DMS114 treated with DMSO at 0.1 percent for 48 hours (cell line): Measurements from ENCODE around the gene PPP1R9A.

Experiments
- DNase-seq: peaks from one replicate; lab custom pipeline; 2025; ENCODE audit not compliant: unreplicated experiment; lab: John Stamatoyannopoulos, UW

The PPP1R9A gene

DNA sequence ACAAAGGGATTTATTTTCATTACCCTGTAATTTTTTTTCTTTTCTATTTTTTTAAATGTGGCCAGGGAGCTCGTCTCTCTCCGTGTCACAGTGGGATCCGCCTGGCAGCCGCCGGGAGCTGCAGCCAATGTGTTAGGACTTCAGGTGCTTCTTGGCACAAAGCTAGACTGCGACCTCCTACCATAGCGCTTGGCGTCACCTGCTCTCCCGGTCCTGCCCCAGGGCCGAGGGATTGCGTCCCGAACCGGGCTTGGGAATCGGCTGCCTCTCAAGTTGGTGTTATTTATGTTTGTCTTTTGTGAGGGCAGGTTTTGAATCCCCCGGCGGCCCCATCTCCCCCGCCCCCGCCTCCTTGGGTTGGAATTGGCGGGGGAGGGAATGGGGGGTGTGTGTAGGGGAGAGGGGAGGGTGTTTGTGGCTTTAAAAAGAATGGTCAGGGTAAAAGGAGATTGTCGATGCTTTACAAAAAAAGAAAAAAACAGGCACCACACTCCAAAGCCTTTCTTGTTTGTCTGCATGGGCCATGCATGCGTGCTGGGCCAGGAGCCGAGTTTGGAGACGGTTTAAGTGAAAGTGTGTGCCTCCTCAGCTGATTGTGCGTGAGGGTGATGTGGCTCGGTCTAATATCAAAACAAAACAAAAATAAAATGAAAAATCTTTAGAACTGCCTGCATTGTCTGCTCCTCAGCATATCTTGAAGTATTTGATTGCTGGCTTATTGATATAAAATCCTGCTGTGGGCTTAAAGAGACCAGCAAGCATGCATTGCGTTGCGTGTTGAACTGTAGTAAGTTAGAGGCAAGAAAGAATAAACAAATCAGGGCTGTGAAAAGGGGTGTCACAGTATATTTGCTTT lies 1.2 kb downstream of the PPP1R9A start:
- DNase-seq = peak; percentile 38

DNA sequence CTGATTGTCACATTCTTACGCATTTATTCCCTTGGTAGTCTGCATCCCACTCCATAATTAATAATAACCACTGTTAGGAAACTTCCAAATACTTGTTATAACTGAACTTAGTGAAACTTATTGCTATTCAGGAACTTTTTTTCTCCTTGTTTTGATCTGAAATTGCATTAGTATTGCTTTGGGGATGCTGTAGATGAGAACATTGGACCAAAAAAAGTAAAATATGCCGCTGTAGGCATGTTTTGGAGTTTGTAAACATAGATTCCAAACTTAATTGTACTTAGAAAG lies 1.7 kb downstream of the PPP1R9A start:
- DNase-seq = no peak

DNA sequence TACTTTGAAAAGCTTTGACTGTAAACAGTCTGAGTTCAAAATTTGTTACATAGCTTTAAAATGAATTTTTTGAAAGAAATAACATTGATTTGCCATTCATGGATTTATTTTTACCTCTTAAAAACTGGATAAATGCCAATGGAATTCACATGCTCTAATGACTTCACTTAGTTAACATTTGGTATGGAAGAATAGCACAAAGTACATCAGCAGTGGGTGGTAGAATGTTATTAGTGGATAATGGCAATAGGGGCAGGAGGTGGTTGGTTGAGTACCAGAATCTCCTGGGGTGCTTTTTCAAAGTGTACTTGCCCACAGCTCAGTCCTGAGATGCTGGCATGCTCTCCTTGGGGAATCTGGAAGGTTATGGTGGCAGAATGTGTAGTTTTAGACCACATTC lies 4.7 kb downstream of the PPP1R9A start:
- no peak for DNase-seq

- DNase-seq = no peak
Measured at GRCh38 chr7:94913391-94913790, 6.0 kb downstream of the PPP1R9A start.

- no peak for DNase-seq
Measured at GRCh38 chr7:94921911-94922310, 14.5 kb downstream of the PPP1R9A start.

- DNase-seq = no peak
Measured at GRCh38 chr7:94922457-94922856, 15.1 kb downstream of the PPP1R9A start.

DNA sequence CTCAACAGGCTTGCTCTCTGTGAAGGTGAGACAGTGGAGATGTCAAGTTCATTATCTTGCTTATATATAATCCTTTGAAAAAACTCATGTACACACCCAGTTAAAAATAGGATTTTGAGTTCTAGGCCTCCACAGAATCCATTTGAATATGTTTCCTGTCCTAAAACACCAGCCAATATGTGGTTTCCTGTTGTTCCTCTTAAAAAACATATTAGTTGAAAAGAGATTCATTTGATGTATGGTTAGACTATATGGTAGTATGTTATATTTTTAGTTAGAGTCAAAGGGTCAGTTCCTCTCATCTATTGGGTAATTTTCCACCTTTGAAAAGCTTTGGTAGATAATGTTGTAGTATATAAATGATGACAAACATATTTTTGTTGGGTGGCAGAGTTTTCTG lies 16.0 kb downstream of the PPP1R9A start:
- DNase-seq = no peak

- DNase-seq = no peak
Measured at GRCh38 chr7:94928168-94928707, 20.8 kb downstream of the PPP1R9A start.

DNA sequence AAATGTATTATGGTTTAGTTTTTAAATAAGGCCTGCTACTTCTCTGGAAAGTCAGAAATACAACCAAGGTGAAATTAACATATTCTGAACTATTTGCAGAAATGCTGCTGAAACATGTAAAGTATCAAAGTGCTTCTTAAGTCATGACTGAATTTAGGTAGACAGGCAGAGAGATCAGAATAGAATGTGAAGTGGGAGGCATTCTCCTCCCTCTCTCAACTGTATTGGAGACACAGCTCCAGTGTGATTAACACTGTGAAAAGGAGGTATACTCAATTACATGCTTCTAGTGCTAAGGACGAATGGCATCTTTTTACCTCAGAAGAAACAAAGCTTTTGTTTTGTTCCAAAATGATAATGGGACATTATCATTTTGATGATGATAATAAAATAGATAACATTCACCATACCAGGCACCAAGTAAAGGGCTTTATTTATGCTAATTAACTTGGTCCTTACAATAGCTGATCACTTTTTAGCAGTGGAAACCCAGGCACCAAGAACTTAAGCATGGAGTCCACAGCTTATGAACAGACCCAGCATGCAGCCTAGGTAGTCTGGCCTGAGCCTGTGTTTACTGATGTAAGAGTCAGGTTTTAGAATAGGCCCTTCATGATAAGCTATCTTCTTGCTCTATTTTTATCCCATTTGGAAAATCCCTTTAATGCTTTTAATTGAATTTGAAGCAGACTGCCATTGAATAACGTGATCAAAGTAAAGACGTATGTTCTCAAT lies 26.0 kb downstream of the PPP1R9A start:
- DNase-seq = no peak

DNA sequence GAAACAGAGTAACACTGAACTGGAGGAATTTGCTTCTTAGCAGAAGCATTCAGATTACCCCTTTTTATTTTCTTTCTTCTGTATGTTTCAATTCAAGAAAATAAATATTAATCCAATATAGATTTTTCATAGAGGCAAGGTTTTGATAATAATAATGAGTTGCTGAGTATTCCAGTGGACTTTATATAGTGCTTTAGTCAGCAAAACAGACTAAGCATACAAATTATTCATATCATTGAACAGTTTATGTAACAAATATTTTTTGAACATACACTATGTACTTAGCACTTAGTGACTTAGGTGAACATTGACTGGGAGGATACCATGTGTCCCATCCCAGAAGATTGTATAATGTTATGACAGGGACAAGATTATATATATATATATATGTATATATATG lies 32.0 kb downstream of the PPP1R9A start:
- no peak for DNase-seq

DNA sequence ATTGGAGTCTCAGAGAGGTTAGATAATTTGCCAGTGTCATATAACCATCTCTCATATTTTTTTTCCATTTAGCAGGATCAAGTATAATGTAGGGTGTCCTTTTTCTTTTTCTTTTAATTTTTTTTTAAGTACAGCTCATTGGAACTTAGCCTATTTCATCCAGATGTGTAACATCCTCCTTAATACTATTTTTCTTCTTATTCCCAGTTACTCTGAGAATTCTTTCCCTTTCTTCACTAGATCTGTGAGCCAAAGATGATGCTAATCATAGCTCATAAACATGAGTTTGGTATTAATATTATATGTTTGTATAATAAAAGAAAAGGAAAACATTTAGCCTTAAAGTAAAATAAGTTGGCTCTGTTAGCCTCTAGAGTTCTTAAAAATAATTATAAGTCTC lies 32.8 kb downstream of the PPP1R9A start:
- no peak for DNase-seq

GRCh38 chr7:94941844-94942632 lies 34.6 kb downstream of the PPP1R9A start:
- DNase-seq = no peak

DNA sequence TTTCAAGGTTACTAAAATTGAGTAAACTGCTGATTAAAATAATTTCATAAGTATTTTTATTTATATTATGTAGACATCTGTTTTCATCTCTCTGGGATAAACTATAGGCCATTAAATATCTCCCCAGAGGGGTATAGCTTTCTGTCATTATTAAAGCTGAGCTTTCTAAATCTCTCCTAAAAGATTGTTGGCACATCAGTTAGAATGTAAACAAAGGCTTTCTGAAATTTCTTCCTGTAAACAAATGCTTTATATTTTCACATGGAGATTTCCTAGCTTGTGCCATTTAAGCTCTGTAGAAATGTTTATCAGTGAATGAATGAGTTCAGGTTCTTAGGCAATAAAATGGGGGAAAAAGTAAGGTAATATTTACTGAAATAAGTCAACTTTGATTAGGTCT lies 35.7 kb downstream of the PPP1R9A start:
- no peak for DNase-seq

DNA sequence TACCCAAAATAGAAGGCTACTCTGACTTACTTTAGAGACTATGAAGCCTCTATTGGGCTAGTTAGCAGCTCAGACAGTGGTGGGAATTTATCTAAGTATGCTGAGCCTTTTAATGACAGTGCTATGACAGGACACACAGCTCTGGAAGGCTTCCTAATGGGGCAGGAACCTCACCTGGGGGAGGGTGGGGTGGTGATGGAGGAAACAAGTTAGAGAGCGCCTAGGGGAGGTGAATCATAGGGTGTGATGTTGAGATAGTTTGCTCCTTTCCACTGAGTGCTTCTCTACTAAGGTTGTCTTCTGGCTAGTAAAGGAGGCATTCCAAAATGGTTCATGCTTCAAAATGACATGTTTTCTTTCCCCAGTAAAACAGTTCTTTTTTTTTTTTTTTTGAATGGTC lies 42.1 kb downstream of the PPP1R9A start:
- DNase-seq = no peak

- DNase-seq = no peak
Measured at GRCh38 chr7:94955807-94956206, 48.4 kb downstream of the PPP1R9A start.

DNA sequence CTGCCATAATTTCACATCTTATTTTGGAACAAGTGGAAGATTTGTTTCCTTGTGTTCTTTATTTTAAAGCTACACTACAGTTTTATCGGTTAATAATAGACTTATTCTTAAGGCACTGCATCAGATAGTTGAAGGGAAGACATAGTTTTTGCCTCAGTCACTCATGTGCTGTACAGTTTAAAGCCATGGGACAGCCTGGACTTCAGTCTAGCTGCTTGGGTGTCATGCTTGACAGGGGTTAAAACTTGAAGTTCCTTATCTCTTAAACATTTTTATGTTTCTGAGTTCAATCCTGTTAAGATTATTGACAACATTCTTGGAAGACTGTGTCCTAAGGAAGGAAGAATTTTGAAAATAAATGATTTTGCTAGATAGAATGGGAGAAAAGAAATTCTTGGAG lies 49.7 kb downstream of the PPP1R9A start:
- DNase-seq = no peak

- DNase-seq = no peak
Measured at GRCh38 chr7:94962661-94963060, 55.3 kb downstream of the PPP1R9A start.

- DNase-seq = no peak
Measured at GRCh38 chr7:94969434-94970084, 62.2 kb downstream of the PPP1R9A start.

DNA sequence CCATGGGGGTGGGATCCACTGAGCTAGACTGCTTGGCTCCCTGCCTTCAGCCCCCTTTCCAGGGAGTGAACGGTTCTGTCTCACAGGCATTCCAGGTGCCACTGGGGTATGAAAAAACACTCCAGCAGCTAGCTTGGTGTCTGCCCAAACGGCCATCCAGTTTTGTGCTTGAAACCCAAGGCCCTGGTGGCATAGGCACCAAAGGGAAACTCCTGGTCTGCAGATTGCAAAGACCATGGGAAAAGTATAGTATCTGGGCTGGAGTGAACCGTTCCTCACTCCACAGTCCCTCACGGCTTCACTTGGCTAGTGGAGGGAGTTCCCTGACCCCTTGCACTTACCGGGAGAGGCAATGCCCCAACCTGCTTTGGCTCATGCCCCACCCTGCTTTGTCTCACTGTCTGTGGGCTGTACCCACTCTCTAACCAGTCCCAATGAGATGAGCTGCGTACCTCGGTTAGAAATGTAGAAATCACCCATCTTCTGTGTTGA lies 62.7 kb downstream of the PPP1R9A start:
- no peak for DNase-seq

GRCh38 chr7:94971051-94971867 lies 63.9 kb downstream of the PPP1R9A start:
- no peak for DNase-seq
